H1 (cell line): Measurements from ENCODE around the gene AHRR. TPM values are rescaled to one million over a fixed set of nuclear protein-coding genes. Genes with fewer than 3 reads are reported as not detected.

Source experiments
- CTCF ChIA-PET: fragments of 300-600 bp; sonication (Branson Sonifier 250); formaldehyde crosslinking; loops from one replicate; lab custom pipeline; 2021; ENCODE audit not compliant: partially characterized antibody; lab: Charles Lee
- POLR2A ChIA-PET: fragments of 300-600 bp; sonication (Branson Sonifier 250); formaldehyde crosslinking; loops from one replicate; lab custom pipeline; 2021; ENCODE audit warnings: inconsistent platforms; ENCODE audit not compliant: partially characterized antibody; lab: Charles Lee
- DNase-seq, 2 experiments: peaks; one replicate each; pipeline versions ENCODE4 v3.0.0 to v3.0.0-alpha.2; 2010 to 2022; ENCODE audit warnings: low spot score in 2 of 2, low read depth in 1 of 2, mixed read lengths in 1 of 2
- FAIRE-seq: peaks from 2 replicates; lab custom pipeline; 2011; peaks lifted over from hg19 to GRCh38; lab: Jason Lieb, UNC
- H2AFZ ChIP-seq: 2 replicates; pipeline ENCODE4 v1.8.1; 2012; ENCODE audit warnings: low read length, inconsistent platforms
- H2AK5ac ChIP-seq: 2 replicates; pipeline ENCODE4 v1.6.1; 2013; ENCODE audit warnings: low read depth, low read length
- H2BK120ac ChIP-seq: replicated peaks from 2 replicates; pipeline ENCODE3; 2013; ENCODE audit warnings: low read depth, low read length, inconsistent platforms
- H2BK12ac ChIP-seq: 2 replicates; pipeline ENCODE4 v1.6.1; 2013; ENCODE audit warnings: low read depth, low read length
- H2BK15ac ChIP-seq: 2 replicates; pipeline ENCODE4 v1.6.1; 2013; ENCODE audit warnings: low read length
- H2BK20ac ChIP-seq: 2 replicates; pipeline ENCODE4 v1.6.1; 2013; ENCODE audit warnings: low read length
- H2BK5ac ChIP-seq: 2 replicates; pipeline ENCODE4 v1.6.1; 2013; ENCODE audit warnings: low read depth, low read length
- H3K14ac ChIP-seq: 2 replicates; pipeline ENCODE4 v1.6.1; 2013; ENCODE audit warnings: inconsistent platforms; ENCODE audit not compliant: insufficient read length
- H3K18ac ChIP-seq: 2 replicates; pipeline ENCODE4 v1.6.1; 2013; ENCODE audit warnings: low read length; ENCODE audit errors: extremely low read depth
- H3K23ac ChIP-seq: 2 replicates; pipeline ENCODE4 v1.6.1; 2013; ENCODE audit warnings: inconsistent platforms; ENCODE audit not compliant: insufficient read length
- H3K23me2 ChIP-seq: 2 replicates; pipeline ENCODE4 v1.6.1; 2013; ENCODE audit warnings: low read depth, low read length
- H3K27ac ChIP-seq: 2 replicates; pipeline ENCODE4 v1.6.1; 2011; ENCODE audit warnings: low read depth, low read length, inconsistent platforms
- H3K27me3 ChIP-seq, 4 experiments: replicated peaks in 1 of 4; 1 replicate in 1 of 4; 2 replicates in 3 of 4; pipeline versions ENCODE4 v1.6.1 to v1.8.1; 2011 to 2013; ENCODE audit warnings: low read length in 3 of 4, mild to moderate bottlenecking in 3 of 4, inconsistent platforms in 2 of 4, mixed read lengths in 2 of 4, moderate library complexity in 1 of 4; ENCODE audit not compliant: control insufficient read depth in 3 of 4, insufficient read depth in 3 of 4; ENCODE audit errors: extremely low read depth in 1 of 4
- H3K36me3 ChIP-seq, 4 experiments: 2 replicates each; pipeline versions ENCODE4 v1.6.1 to v1.8.1; 2011 to 2013; ENCODE audit warnings: mild to moderate bottlenecking in 4 of 4, low read length in 3 of 4, moderate library complexity in 2 of 4, control low read depth in 1 of 4, inconsistent platforms in 1 of 4; ENCODE audit not compliant: insufficient read depth in 4 of 4, control insufficient read depth in 2 of 4
- H3K4ac ChIP-seq: replicated peaks from 2 replicates; pipeline ENCODE3; 2013; ENCODE audit warnings: low read length, low read depth, mixed read lengths, inconsistent platforms; ENCODE audit not compliant: insufficient read length
- H3K4me1 ChIP-seq, 4 experiments: replicated peaks in 1 of 4; 1 replicate in 1 of 4; 2 replicates in 3 of 4; pipeline versions ENCODE4 v1.6.1 to v1.8.1; 2011 to 2013; ENCODE audit warnings: low read length in 3 of 4, inconsistent platforms in 2 of 4, mixed read lengths in 1 of 4; ENCODE audit not compliant: insufficient read depth in 4 of 4, control insufficient read depth in 3 of 4
- H3K4me2 ChIP-seq, 2 experiments: 2 replicates each; pipeline versions ENCODE4 v1.6.1 to v1.8.1; 2011 to 2013; ENCODE audit warnings: low read depth in 2 of 2, low read length in 2 of 2, control low read depth in 1 of 2, inconsistent platforms in 1 of 2, mild to moderate bottlenecking in 1 of 2; ENCODE audit not compliant: insufficient read depth in 1 of 2
- H3K4me3 ChIP-seq, 4 experiments: fragments of 200-600, 300-600 bp in 1 of 4; sonication (generic), shearing (Covaris generic), sonication (Bioruptor Twin) in 1 of 4; 2 replicates each; pipeline versions ENCODE4 v1.5.1 to v1.8.1; 2011 to 2016; ENCODE audit warnings: low read length in 4 of 4, low read depth in 3 of 4, control low read depth in 2 of 4, inconsistent platforms in 2 of 4, mild to moderate bottlenecking in 2 of 4, mixed read lengths in 1 of 4, moderate library complexity in 1 of 4; ENCODE audit not compliant: insufficient read depth in 2 of 4; ENCODE audit errors: extremely low read depth in 1 of 4
- H3K56ac ChIP-seq: replicated peaks from 2 replicates; pipeline ENCODE3; 2013; ENCODE audit warnings: low read depth, mild to moderate bottlenecking, mixed read lengths, low read length, inconsistent platforms; ENCODE audit not compliant: insufficient read length
- H3K79me1 ChIP-seq: 2 replicates; pipeline ENCODE4 v1.6.1; 2013; ENCODE audit warnings: low read depth, low read length, control low read depth
- H3K79me2 ChIP-seq, 2 experiments: 2 replicates each; pipeline versions ENCODE4 v1.6.1 to v1.8.1; 2012 to 2013; ENCODE audit warnings: low read length in 2 of 2, mild to moderate bottlenecking in 2 of 2, inconsistent platforms in 1 of 2; ENCODE audit not compliant: insufficient read depth in 2 of 2, control insufficient read depth in 1 of 2
- H3K9ac ChIP-seq, 4 experiments: replicated peaks in 1 of 4; 1 replicate in 1 of 4; 2 replicates in 3 of 4; pipeline versions ENCODE4 v1.6.1 to v1.8.1; 2011 to 2013; ENCODE audit warnings: low read depth in 3 of 4, low read length in 3 of 4, control low read depth in 2 of 4, mild to moderate bottlenecking in 2 of 4, moderate library complexity in 2 of 4, inconsistent platforms in 1 of 4; ENCODE audit errors: extremely low read depth in 1 of 4
- H3K9me3 ChIP-seq, 2 experiments: 2 replicates each; pipeline versions ENCODE4 v1.6.1 to v1.8.1; 2012 to 2013; ENCODE audit warnings: mild to moderate bottlenecking in 2 of 2, moderate library complexity in 2 of 2, control low read depth in 1 of 2, inconsistent platforms in 1 of 2, low read depth in 1 of 2, low read length in 1 of 2, mixed read lengths in 1 of 2; ENCODE audit not compliant: insufficient read depth in 2 of 2
- H4K20me1 ChIP-seq, 2 experiments: replicated peaks in 1 of 2; 2 replicates each; pipeline versions ENCODE3 to v1.8.1; 2011 to 2013; ENCODE audit warnings: inconsistent platforms in 2 of 2, low read length in 2 of 2, mild to moderate bottlenecking in 1 of 2; ENCODE audit not compliant: insufficient read depth in 2 of 2, control insufficient read depth in 1 of 2
- H4K5ac ChIP-seq: 2 replicates; pipeline ENCODE4 v1.6.1; 2013; ENCODE audit warnings: low read length, low read depth, mixed read lengths, inconsistent platforms; ENCODE audit not compliant: insufficient read length
- H4K8ac ChIP-seq: 2 replicates; pipeline ENCODE4 v1.8.0; 2013; ENCODE audit warnings: mild to moderate bottlenecking, moderate library complexity, low read length, inconsistent platforms; ENCODE audit not compliant: insufficient read depth; ENCODE audit errors: extremely low read depth
- H4K91ac ChIP-seq: replicated peaks from 2 replicates; pipeline ENCODE3; 2013; ENCODE audit warnings: low read length, mixed read lengths, inconsistent platforms; ENCODE audit not compliant: insufficient read length
- JUND ChIP-seq: IDR thresholded peaks from 2 replicates; pipeline ENCODE4 v1.6.1; 2011; ENCODE audit warnings: mild to moderate bottlenecking, improper control_type of control experiment, low read length
- KDM4A ChIP-seq: IDR thresholded peaks from one replicate; pipeline ENCODE4 v1.7.1; 2012; ENCODE audit warnings: low read depth, mild to moderate bottlenecking, moderate library complexity, low read length, inconsistent platforms; ENCODE audit not compliant: severe bottlenecking
- NRF1 ChIP-seq: IDR thresholded peaks from 2 replicates; pipeline ENCODE4 v1.6.1; 2011; ENCODE audit warnings: mild to moderate bottlenecking, low read depth, low read length, improper control_type of control experiment
- SP4 ChIP-seq: IDR thresholded peaks from 2 replicates; pipeline ENCODE4 v1.6.1; 2012; ENCODE audit warnings: low read length, inconsistent platforms
- SUZ12 ChIP-seq: fragments of 200-600 bp; sonication (generic); IDR thresholded peaks from 2 replicates; pipeline ENCODE4 v1.6.1; 2012; ENCODE audit warnings: mild to moderate bottlenecking, inconsistent platforms, low read length, moderate library complexity, mixed read lengths
- TAF1 ChIP-seq: IDR thresholded peaks from 2 replicates; pipeline ENCODE4 v1.6.1; 2011; ENCODE audit warnings: mild to moderate bottlenecking, low read depth, low read length
- TCF12 ChIP-seq: IDR thresholded peaks from 2 replicates; pipeline ENCODE4 v1.6.1; 2011; ENCODE audit warnings: low read depth, mild to moderate bottlenecking, low read length
- WGBS, 2 experiments: shearing (Covaris generic) in 1 of 2; methylation state at CpG; one replicate each; pipeline versions ENCODE4 v1.1.6 to v1.1.7; 2013 to 2015; ENCODE audit warnings: low lambda C conversion rate in 2 of 2, mixed read lengths in 2 of 2, inconsistent platforms in 1 of 2, low coverage in 1 of 2, missing lambda C conversion rate in 1 of 2; ENCODE audit not compliant: insufficient replicate concordance in 2 of 2, insufficient coverage in 1 of 2, insufficient read length in 1 of 2; ENCODE audit errors: extremely low coverage in 1 of 2, missing lambda C conversion rate in 1 of 2; 5-methylcytosine and 5-hydroxymethylcytosine counted together
- polyA plus RNA-seq, 7 experiments: library from polyadenylated mRNA; depleted of rRNA in 3 of 7; stranded (reverse) in 5 of 7; unstranded in 2 of 7; fragments of >200 nt in 5 of 7; fragments of 200-250 nt in 2 of 7; gene quantifications; 1 replicate in 5 of 7; 2 replicates in 1 of 7; 4 replicates in 1 of 7; pipeline versions ENCODE4 v1.2.1 to v1.2.3, GENCODE V29; 2011 to 2013; ENCODE audit warnings: missing spikeins in 2 of 7, mixed read lengths in 2 of 7
- total RNA-seq: library from RNA; stranded (reverse); fragmentation: NEBNext Ultra II Directional; extraction: Animal tissue kit (Norgen Biotek cat#: 25700); gene quantifications from 2 replicates; pipeline ENCODE4 v1.2.1, GENCODE V29; 2021
- TF ChIP-seq, protein P1 (sequence below): IDR thresholded peaks from 2 replicates; pipeline ENCODE4 v1.6.1; 2011; ENCODE audit warnings: low read length, improper control_type of control experiment
- TF ChIP-seq, protein P2 (sequence below): IDR thresholded peaks from 2 replicates; pipeline ENCODE4 v1.6.1; 2012; ENCODE audit warnings: inconsistent platforms
- TF ChIP-seq, protein P3 (sequence below): IDR thresholded peaks from 2 replicates; pipeline ENCODE4 v1.6.1; 2011; ENCODE audit warnings: low read depth, mild to moderate bottlenecking, low read length; ENCODE audit not compliant: insufficient read depth

AHRR gene
- total and polyA plus RNA-seq, 2 of the 8 experiments (the other 6 are each of a cell fraction or from before 2014, with no cell fraction given) = 0.41 to 0.80 TPM

DNA sequence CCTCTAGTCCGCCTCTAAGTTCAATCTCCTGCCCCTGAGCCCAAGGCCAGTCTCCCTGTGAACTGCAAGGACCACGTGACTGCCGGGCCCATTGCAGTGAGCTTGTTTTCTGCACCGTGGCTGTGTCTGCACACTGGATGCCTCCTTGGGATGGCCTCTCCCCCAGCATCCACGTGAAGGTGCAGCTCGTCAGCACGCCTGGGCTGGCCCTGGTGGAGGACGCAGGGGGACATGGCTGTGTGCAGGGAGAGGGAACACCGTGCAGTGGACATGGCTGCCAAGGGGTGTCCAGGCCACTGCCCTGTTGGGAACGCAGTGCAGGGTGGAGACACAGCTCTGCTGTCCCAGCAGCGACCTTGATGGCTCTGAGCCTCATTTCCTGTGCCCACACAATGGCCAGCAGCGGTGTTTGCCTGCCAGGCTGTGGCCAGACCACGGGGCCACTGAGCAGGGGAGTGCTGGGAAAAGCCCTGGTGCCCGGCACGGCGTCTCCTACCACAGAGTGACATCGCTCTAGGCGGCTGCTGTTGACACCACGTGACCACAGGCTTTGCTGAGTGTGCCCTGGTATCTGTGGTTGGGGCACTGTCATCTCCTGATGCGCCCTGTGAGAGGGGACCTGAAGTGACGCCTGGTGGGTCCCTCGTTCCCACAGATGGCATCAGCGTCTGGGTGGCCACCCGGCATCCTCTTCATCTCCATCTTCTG lies 94.6 kb downstream of the AHRR start:
- Histone ChIP-seq H2BK120ac (no peak overlapping the region), H4K91ac (peak overlapping the region; percentile 91), H3K23me2 (no peaks in the 10 kb centered on the region), H3K56ac (no peak overlapping the region), H3K36me3 (no peaks in the 10 kb centered on the region), H2BK5ac (peak overlapping the region; percentile 66; the same call in 1 of the 2 replicates), H3K9me3 (no peaks in the 10 kb centered on the region), H3K79me2 (no peaks in the 10 kb centered on the region), H3K4me3 (no peak overlapping the region), H3K4me2 (no peak overlapping the region; a peak in 1 of 4 replicates), H4K20me1 (no peaks in the 10 kb centered on the region), H3K27me3 (peaks cover 0 to 2% (median 0%) of the 10 kb centered on the region in 4 experiments; a peak in 1 of 7 replicates), H2BK15ac (0 out of 2 replicates have a peak overlapping the region, but pooled peaks have one; percentile 33), H3K27ac (no peak overlapping the region), H2BK12ac (peak overlapping the region; percentile 41; the same call in 1 of the 2 replicates), H3K4me1 (peaks cover 0 to 10% (median 7%) of the 10 kb centered on the region in 4 experiments; a peak in 3 of 7 replicates), H2BK20ac (peak overlapping the region; percentile 38), H2AFZ (peak overlapping the region; percentile 67), H2AK5ac (no peak overlapping the region; the same call in 1 of the 2 replicates), H4K5ac (peak overlapping the region; percentile 78), H3K79me1 (no peaks in the 10 kb centered on the region), H3K9ac (peak overlapping the region in 1 of 4 experiments; percentile 8; a peak in 1 of 7 replicates), H3K18ac (peak overlapping the region; percentile 84), H3K4ac (peak overlapping the region; percentile 50), H3K14ac (no peak overlapping the region), H3K23ac (no peak overlapping the region), H4K8ac (peak overlapping the region; percentile 81; the same call in 1 of the 2 replicates)
- FAIRE-seq (no peak), DNase-seq (no peak)
- 83% methylated on average over 24 of the region's 24 CpGs; no CpG with 5 or more reads in 1 of the 2 experiments for WGBS, 2 experiments
- ChIA-PET CTCF (interaction anchor here (1.1 to 9.1 kb wide), 7 partner anchors 9 to 101 kb away, joined by 3 to 99 read pairs (median 4); no protein-coding TSS in a partner anchor), POLR2A (interaction anchor here (0.8 kb wide), 1 partner anchor 58 kb away, joined by 3 read pairs; no protein-coding TSS in a partner anchor)
- TF ChIP-seq NRF1 (no peak), TCF12 (no peak), JUND (no peak), TAF1 (no peak), SP4 (no peak), SUZ12 (no peak), KDM4A (no peak)
- TF ChIP-seq, protein P1, sequence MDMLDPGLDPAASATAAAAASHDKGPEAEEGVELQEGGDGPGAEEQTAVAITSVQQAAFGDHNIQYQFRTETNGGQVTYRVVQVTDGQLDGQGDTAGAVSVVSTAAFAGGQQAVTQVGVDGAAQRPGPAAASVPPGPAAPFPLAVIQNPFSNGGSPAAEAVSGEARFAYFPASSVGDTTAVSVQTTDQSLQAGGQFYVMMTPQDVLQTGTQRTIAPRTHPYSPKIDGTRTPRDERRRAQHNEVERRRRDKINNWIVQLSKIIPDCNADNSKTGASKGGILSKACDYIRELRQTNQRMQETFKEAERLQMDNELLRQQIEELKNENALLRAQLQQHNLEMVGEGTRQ = no peak
- TF ChIP-seq, protein P2, sequence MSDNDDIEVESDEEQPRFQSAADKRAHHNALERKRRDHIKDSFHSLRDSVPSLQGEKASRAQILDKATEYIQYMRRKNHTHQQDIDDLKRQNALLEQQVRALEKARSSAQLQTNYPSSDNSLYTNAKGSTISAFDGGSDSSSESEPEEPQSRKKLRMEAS = no peak
- TF ChIP-seq, protein P3, sequence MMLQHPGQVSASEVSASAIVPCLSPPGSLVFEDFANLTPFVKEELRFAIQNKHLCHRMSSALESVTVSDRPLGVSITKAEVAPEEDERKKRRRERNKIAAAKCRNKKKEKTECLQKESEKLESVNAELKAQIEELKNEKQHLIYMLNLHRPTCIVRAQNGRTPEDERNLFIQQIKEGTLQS = no peak
